ENCODE measurements around the gene IL21R. TPM values are rescaled to one million over a fixed set of nuclear protein-coding genes. Genes with fewer than 3 reads are reported as not detected.

IL21R gene
- total RNA-seq, 2 experiments from 2014 or later, result 34.5 to 34.8 TPM

DNA sequence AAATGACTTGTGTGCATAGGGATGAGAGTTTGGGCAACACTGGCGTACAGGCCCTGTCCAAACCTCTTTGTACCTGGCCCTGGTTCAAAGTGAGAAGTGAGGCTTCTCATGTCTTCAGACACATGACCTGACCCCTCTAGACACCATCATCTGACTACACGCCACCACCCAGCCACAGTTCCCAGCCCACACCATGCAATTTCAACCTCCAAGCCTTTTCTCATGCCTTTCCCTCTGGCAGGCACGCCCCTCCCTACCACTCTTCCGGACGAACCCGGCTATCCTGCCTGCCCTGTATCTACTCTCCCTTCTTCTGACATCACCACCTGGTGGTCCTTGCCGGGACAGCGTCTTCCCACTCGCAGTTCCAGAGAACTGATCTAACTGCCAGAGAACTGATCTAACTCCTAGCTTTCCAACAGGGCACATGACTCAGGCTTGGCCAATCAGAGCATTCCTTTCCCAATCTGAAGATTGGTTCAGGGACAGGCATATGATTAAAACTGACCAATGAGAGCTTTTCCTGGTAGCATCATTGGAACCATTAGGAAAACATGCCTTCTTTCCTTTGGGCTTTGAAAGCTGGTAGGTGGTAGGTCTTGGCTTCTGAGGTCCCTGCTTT lies 27.1 kb upstream of the IL21R start:
- no peaks in the 10 kb centered on the region for H3K36me3 Mint-ChIP-seq (ENCODE audit: low read depth)
- Histone ChIP-seq H3K4me3 (ENCODE audit: low read length) (no peak overlapping the region), H3K36me3 (ENCODE audit: insufficient read depth, low read length) (no peaks in the 10 kb centered on the region), H3K4me1 (ENCODE audit: insufficient read depth, low read length) (peaks cover 76% of the 10 kb centered on the region), H3K27ac (ENCODE audit: low read depth in 1 of 2, low read length in 2 of 2) (no peak overlapping the region), H3K9me3 (ENCODE audit: control insufficient read depth in 1 of 2, insufficient read depth in 1 of 2, low read length in 2 of 2) (peaks cover 0 to 2% of the 10 kb centered on the region in 2 experiments), H3K27me3 (ENCODE audit: control insufficient read depth in 1 of 2, insufficient read depth in 2 of 2, low read length in 2 of 2) (no peaks in the 10 kb centered on the region)
- POLR2A ChIA-PET, result interaction anchor here (1.1 to 1.5 kb wide), 4 partner anchors 27 to 72 kb away, joined by 4 to 7 read pairs (median 4); partner anchors contain the start of gene IL21R
- no peak overlapping the region for H3K27ac Mint-ChIP-seq
- CTCF ChIA-PET, result interaction anchor here (0.7 to 2.6 kb wide), 5 partner anchors 23 to 265 kb away, joined by 3 to 10 read pairs (median 3); no protein-coding TSS in a partner anchor
- H3K27me3 Mint-ChIP-seq, result no peaks in the 10 kb centered on the region
- ATAC-seq (ENCODE audit: poor library complexity) (peak; percentile 52), DNase-seq (peak in 9 of 14 experiments; percentile 23 to 71 (median 42))
- H3K4me1 Mint-ChIP-seq (ENCODE audit: low read depth), result peaks cover 39% of the 10 kb centered on the region
- TF ChIP-seq, protein P1, sequence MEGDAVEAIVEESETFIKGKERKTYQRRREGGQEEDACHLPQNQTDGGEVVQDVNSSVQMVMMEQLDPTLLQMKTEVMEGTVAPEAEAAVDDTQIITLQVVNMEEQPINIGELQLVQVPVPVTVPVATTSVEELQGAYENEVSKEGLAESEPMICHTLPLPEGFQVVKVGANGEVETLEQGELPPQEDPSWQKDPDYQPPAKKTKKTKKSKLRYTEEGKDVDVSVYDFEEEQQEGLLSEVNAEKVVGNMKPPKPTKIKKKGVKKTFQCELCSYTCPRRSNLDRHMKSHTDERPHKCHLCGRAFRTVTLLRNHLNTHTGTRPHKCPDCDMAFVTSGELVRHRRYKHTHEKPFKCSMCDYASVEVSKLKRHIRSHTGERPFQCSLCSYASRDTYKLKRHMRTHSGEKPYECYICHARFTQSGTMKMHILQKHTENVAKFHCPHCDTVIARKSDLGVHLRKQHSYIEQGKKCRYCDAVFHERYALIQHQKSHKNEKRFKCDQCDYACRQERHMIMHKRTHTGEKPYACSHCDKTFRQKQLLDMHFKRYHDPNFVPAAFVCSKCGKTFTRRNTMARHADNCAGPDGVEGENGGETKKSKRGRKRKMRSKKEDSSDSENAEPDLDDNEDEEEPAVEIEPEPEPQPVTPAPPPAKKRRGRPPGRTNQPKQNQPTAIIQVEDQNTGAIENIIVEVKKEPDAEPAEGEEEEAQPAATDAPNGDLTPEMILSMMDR (IDR thresholded peaks at IDR 0.05), result peak; percentile 29
- intact Hi-C loops (cut with DNase I, micrococcal nuclease), result loop anchor here in 1 of 2 experiments (2.0 kb wide), 1 partner anchor 28 kb away; the partner anchor contains the start of gene IL21R
- no peak overlapping the region for H3K4me3 Mint-ChIP-seq
- no peaks in the 10 kb centered on the region for H3K9me3 Mint-ChIP-seq

DNA sequence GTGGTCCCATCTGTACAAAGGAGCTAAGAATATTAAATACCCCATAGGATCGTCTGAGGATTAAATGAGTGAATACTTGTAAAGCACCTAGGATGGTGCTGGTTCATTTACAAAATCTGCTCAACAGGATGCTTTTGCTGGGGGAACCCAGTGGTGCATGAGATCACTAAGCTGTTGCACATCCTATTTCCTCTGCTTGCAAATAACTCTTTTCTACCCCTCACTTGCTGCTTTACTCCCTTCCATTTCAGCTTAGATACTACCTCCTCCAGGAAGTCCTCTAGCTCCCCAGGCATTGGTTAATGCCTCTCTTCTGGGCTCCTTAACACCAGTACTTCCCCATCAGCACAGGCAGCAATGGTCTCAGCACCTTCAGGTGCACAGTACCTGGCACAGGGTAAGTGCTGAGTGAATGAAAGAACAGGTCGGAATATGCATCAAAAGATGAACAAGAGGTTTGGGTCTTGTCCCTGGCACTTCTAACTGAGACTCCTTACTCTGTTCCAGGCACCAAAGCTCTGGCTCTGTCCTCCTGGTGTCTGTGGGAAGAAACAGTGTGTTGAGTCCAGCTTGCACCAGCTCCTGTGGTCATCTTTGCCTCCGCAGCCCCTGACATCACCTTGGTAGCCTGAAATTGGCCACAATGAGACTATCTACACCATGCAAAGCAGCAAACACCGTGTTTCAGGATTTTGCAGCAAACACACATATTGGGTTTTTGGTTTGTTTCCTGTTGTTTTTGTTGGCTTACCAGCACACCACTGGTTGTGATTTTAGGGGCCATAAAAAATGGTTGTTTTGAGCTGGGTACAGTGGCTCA lies 24.1 kb upstream of the IL21R start:
- peak; percentile 72 for ATAC-seq (ENCODE audit: poor library complexity)
- no peaks in the 10 kb centered on the region for H3K27me3 Mint-ChIP-seq
- Histone ChIP-seq H3K9me3 (ENCODE audit: control insufficient read depth in 1 of 2, insufficient read depth in 1 of 2, low read length in 2 of 2) (no peaks in the 10 kb centered on the region), H3K36me3 (ENCODE audit: insufficient read depth, low read length) (no peaks in the 10 kb centered on the region), H3K4me1 (ENCODE audit: insufficient read depth, low read length) (peaks cover 55% of the 10 kb centered on the region), H3K27ac (ENCODE audit: low read depth in 1 of 2, low read length in 2 of 2) (peak overlapping the region; percentile 26 to 32), H3K27me3 (ENCODE audit: control insufficient read depth in 1 of 2, insufficient read depth in 2 of 2, low read length in 2 of 2) (no peaks in the 10 kb centered on the region), H3K4me3 (ENCODE audit: low read length) (no peak overlapping the region)
- TF ChIP-seq, protein P1 (IDR thresholded peaks at IDR 0.05), result no peak
- H3K27ac Mint-ChIP-seq, result peak overlapping the region; percentile 86
- H3K4me3 Mint-ChIP-seq, result peak overlapping the region; percentile 62
- POLR2A ChIA-PET, result interaction anchor here (0.9 to 3.2 kb wide), 19 partner anchors 10 to 204 kb away, joined by 3 to 35 read pairs (median 4); partner anchors contain the start of genes IL21R and KDM8
- H3K9me3 Mint-ChIP-seq, result no peaks in the 10 kb centered on the region
- H3K4me1 Mint-ChIP-seq (ENCODE audit: low read depth), result peaks cover 35% of the 10 kb centered on the region
- no peaks in the 10 kb centered on the region for H3K36me3 Mint-ChIP-seq (ENCODE audit: low read depth)
- CTCF ChIA-PET, result interaction anchor here (0.8 to 2.1 kb wide), 3 partner anchors 10 to 199 kb away, joined by 3 to 8 read pairs (median 5); no protein-coding TSS in a partner anchor
- DNase-seq, result peak in 5 of 14 experiments; percentile 34 to 61 (median 51)
- intact Hi-C loops (cut with DNase I, micrococcal nuclease), result loop anchor here in 1 of 2 experiments (2.0 kb wide), 1 partner anchor 27 kb away; no protein-coding TSS in a partner anchor

DNA sequence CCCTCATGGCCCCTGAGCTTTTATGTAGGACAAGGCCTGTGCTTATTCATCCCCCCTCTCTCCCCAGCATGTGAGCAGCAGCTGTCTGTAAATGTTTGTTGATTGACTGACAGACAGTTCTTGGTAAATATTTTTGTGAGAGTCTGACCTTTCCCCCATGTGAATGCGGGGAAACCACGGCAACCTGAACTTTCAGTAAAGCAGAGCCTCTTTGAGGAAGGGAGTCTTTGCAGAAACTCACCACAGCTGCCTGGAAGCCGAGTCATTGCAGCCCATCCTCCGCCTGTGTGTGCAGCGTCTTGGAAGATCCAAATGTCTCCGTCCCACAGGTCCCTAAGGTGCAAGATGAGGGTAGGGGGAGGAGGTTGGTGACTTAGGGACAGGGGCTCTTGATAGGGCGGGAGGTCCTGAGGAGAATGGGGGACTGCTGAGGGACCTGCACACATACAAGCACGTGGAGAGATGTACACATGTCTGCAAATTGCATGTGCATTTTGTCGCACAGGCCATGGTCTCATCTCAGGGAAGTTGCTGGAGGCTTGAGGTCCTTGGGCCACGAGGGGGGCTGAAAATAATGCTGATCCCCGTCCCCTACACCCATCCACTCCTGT lies 23.0 kb upstream of the IL21R start:
- peaks cover 0 to 7% of the 10 kb centered on the region in 2 experiments for H3K9me3 ChIP-seq (ENCODE audit: control insufficient read depth in 1 of 2, insufficient read depth in 1 of 2, low read length in 2 of 2)
- Mint-ChIP-seq H3K4me1 (ENCODE audit: low read depth) (peaks cover 35% of the 10 kb centered on the region), H3K36me3 (ENCODE audit: low read depth) (no peaks in the 10 kb centered on the region), H3K4me3 (peak overlapping the region; percentile 64), H3K27me3 (no peaks in the 10 kb centered on the region), H3K9me3 (no peaks in the 10 kb centered on the region), H3K27ac (peak overlapping the region; percentile 86)
- no peaks in the 10 kb centered on the region for H3K27me3 ChIP-seq (ENCODE audit: control insufficient read depth in 1 of 2, insufficient read depth in 2 of 2, low read length in 2 of 2)
- H3K36me3 ChIP-seq (ENCODE audit: insufficient read depth, low read length), result no peaks in the 10 kb centered on the region
- intact Hi-C loops (cut with DNase I, micrococcal nuclease), result loop anchor here in 1 of 2 experiments (2.0 kb wide), 1 partner anchor 26 kb away; no protein-coding TSS in a partner anchor
- peaks cover 44% of the 10 kb centered on the region for H3K4me1 ChIP-seq (ENCODE audit: insufficient read depth, low read length)
- CTCF ChIA-PET, result interaction anchor here (0.8 to 2.1 kb wide), 2 partner anchors 11 to 200 kb away, joined by 3 to 8 read pairs; no protein-coding TSS in a partner anchor
- POLR2A ChIA-PET, result interaction anchor here (1.0 to 3.2 kb wide), 14 partner anchors 9 to 175 kb away, joined by 3 to 35 read pairs (median 6); partner anchors contain the start of genes IL21R and KDM8
- no peak overlapping the region for H3K27ac ChIP-seq (ENCODE audit: low read depth in 1 of 2, low read length in 2 of 2)
- ATAC-seq (ENCODE audit: poor library complexity), result no peak
- peak in 4 of 14 experiments; percentile 26 to 58 (median 42) for DNase-seq
- TF ChIP-seq, protein P1 (IDR thresholded peaks at IDR 0.05), result no peak
- H3K4me3 ChIP-seq (ENCODE audit: low read length), result no peak overlapping the region

All from CD4-positive, alpha-beta T cell (primary cell).